ENCODE measurements around the gene GALNT9. TPM values are rescaled to one million over a fixed set of nuclear protein-coding genes. Genes with fewer than 3 reads are reported as not detected.
"Not testable (repeated sequence)": the region's sequence is repeated elsewhere in the genome, so short reads cannot be mapped to it uniquely, and the experiment has no call there.

Gene GALNT9
- total RNA-seq, 2 experiments from 2014 or later: not detected

GRCh38 chr12:132259364-132259871 is 70.0 kb downstream of the GALNT9 start:
- Mint-ChIP-seq H3K27ac (no peak overlapping the region), H3K9me3 (ENCODE audit: low read depth) (no peaks in the 10 kb centered on the region), H3K36me3 (no peaks in the 10 kb centered on the region), H3K4me1 (no peaks in the 10 kb centered on the region), H3K4me3 (no peak overlapping the region), H3K27me3 (peaks cover under 1% of the 10 kb centered on the region)
- CTCF ChIA-PET: no interaction called here
- no peak for DNase-seq
- ATAC-seq: no peak

GRCh38 chr12:132258543-132258942 is 70.8 kb downstream of the GALNT9 start:
- Mint-ChIP-seq H3K27me3 (peaks cover 2% of the 10 kb centered on the region), H3K27ac (no peak overlapping the region), H3K4me1 (no peaks in the 10 kb centered on the region), H3K9me3 (ENCODE audit: low read depth) (no peaks in the 10 kb centered on the region), H3K4me3 (no peak overlapping the region), H3K36me3 (no peaks in the 10 kb centered on the region)
- no peak for DNase-seq
- no peak for ATAC-seq
- CTCF ChIA-PET: no interaction called here

GRCh38 chr12:132257955-132258490 is 71.4 kb downstream of the GALNT9 start:
- H3K27me3 Mint-ChIP-seq: peaks cover 2% of the 10 kb centered on the region
- H3K4me3 Mint-ChIP-seq: no peak overlapping the region
- CTCF ChIA-PET: no interaction called here
- DNase-seq: no peak
- no peaks in the 10 kb centered on the region for H3K4me1 Mint-ChIP-seq
- H3K36me3 Mint-ChIP-seq: no peaks in the 10 kb centered on the region
- no peaks in the 10 kb centered on the region for H3K9me3 Mint-ChIP-seq (ENCODE audit: low read depth)
- no peak overlapping the region for H3K27ac Mint-ChIP-seq
- ATAC-seq: no peak

- Mint-ChIP-seq H3K4me1 (no peaks in the 10 kb centered on the region), H3K9me3 (ENCODE audit: low read depth) (no peaks in the 10 kb centered on the region), H3K27me3 (peaks cover 2% of the 10 kb centered on the region), H3K4me3 (no peak overlapping the region), H3K36me3 (no peaks in the 10 kb centered on the region), H3K27ac (no peak overlapping the region)
- CTCF ChIA-PET: no interaction called here
- no peak for DNase-seq
- no peak for ATAC-seq
These were observed 72.0 kb downstream of the GALNT9 start for GRCh38 chr12:132257206-132257954.

- H3K36me3 Mint-ChIP-seq: no peaks in the 10 kb centered on the region
- H3K9me3 Mint-ChIP-seq (ENCODE audit: low read depth): no peaks in the 10 kb centered on the region
- ATAC-seq (no peak), DNase-seq (no peak)
- H3K4me3 Mint-ChIP-seq: no peak overlapping the region
- H3K27me3 Mint-ChIP-seq: peaks cover 2% of the 10 kb centered on the region
- CTCF ChIA-PET: no interaction called here
- no peak overlapping the region for H3K27ac Mint-ChIP-seq
- H3K4me1 Mint-ChIP-seq: no peaks in the 10 kb centered on the region
These were observed 72.7 kb downstream of the GALNT9 start for GRCh38 chr12:132256646-132257045.

- Mint-ChIP-seq H3K36me3 (no peaks in the 10 kb centered on the region), H3K4me1 (no peaks in the 10 kb centered on the region), H3K4me3 (no peak overlapping the region), H3K9me3 (ENCODE audit: low read depth) (no peaks in the 10 kb centered on the region), H3K27me3 (peaks cover 2% of the 10 kb centered on the region), H3K27ac (no peak overlapping the region)
- CTCF ChIA-PET: no interaction called here
- ATAC-seq (no peak), DNase-seq (no peak)
These were observed 73.7 kb downstream of the GALNT9 start for GRCh38 chr12:132255642-132256041.

GRCh38 chr12:132253698-132254480 is 75.5 kb downstream of the GALNT9 start:
- no peak for ATAC-seq
- DNase-seq: no peak
- Mint-ChIP-seq H3K27ac (no peak overlapping the region), H3K4me1 (no peaks in the 10 kb centered on the region), H3K36me3 (no peaks in the 10 kb centered on the region), H3K9me3 (ENCODE audit: low read depth) (no peaks in the 10 kb centered on the region), H3K4me3 (no peak overlapping the region), H3K27me3 (peaks cover 2% of the 10 kb centered on the region)
- CTCF ChIA-PET: no interaction called here

GRCh38 chr12:132252981-132253380 is 76.4 kb downstream of the GALNT9 start:
- H3K27me3 Mint-ChIP-seq; H3K36me3 Mint-ChIP-seq; H3K4me3 Mint-ChIP-seq; DNase-seq; ATAC-seq; CTCF ChIA-PET; H3K4me1 Mint-ChIP-seq; H3K27ac Mint-ChIP-seq; H3K9me3 Mint-ChIP-seq (ENCODE audit: low read depth): not testable (repeated sequence)

GRCh38 chr12:132251741-132252490 is 77.5 kb downstream of the GALNT9 start:
- CTCF ChIA-PET: no interaction called here

GRCh38 chr12:132251310-132251709 is 78.1 kb downstream of the GALNT9 start:
- DNase-seq: no peak
- no peaks in the 10 kb centered on the region for H3K36me3 Mint-ChIP-seq
- peaks cover 2% of the 10 kb centered on the region for H3K27me3 Mint-ChIP-seq
- no peak overlapping the region for H3K27ac Mint-ChIP-seq
- H3K4me1 Mint-ChIP-seq: no peaks in the 10 kb centered on the region
- CTCF ChIA-PET: no interaction called here
- ATAC-seq: no peak
- no peaks in the 10 kb centered on the region for H3K9me3 Mint-ChIP-seq (ENCODE audit: low read depth)
- H3K4me3 Mint-ChIP-seq: no peak overlapping the region

More at GRCh38 chr12:132251741-132252490, 77.5 kb downstream of the GALNT9 start:
- H3K4me3 Mint-ChIP-seq: no peak overlapping the region
- DNase-seq (no peak), ATAC-seq (no peak)
- no peaks in the 10 kb centered on the region for H3K4me1 Mint-ChIP-seq
- no peaks in the 10 kb centered on the region for H3K9me3 Mint-ChIP-seq (ENCODE audit: low read depth)
- H3K36me3 Mint-ChIP-seq: no peaks in the 10 kb centered on the region
- H3K27ac Mint-ChIP-seq: no peak overlapping the region
- peaks cover 2% of the 10 kb centered on the region for H3K27me3 Mint-ChIP-seq

GRCh38 chr12:132250707-132251106 is 78.7 kb downstream of the GALNT9 start:
- DNase-seq (no peak), ATAC-seq (no peak)
- Mint-ChIP-seq H3K27me3 (peaks cover 2% of the 10 kb centered on the region), H3K9me3 (ENCODE audit: low read depth) (no peaks in the 10 kb centered on the region), H3K27ac (no peak overlapping the region), H3K4me3 (no peak overlapping the region), H3K36me3 (no peaks in the 10 kb centered on the region), H3K4me1 (no peaks in the 10 kb centered on the region)
- CTCF ChIA-PET: no interaction called here

GRCh38 chr12:132249689-132250478 is 79.5 kb downstream of the GALNT9 start:
- CTCF ChIA-PET: no interaction called here
- no peaks in the 10 kb centered on the region for H3K9me3 Mint-ChIP-seq (ENCODE audit: low read depth)
- H3K4me1 Mint-ChIP-seq: no peaks in the 10 kb centered on the region
- DNase-seq (no peak), ATAC-seq (no peak)
- H3K27ac Mint-ChIP-seq: no peak overlapping the region
- H3K27me3 Mint-ChIP-seq: peaks cover 2% of the 10 kb centered on the region
- H3K4me3 Mint-ChIP-seq: no peak overlapping the region
- no peaks in the 10 kb centered on the region for H3K36me3 Mint-ChIP-seq

All from activated CD8-positive, alpha-beta memory T cell treated with anti-CD3 and anti-CD28 coated beads, Interleukin-2, amount 10 ng/mL, durations not matched to agents 7 days and 5 days (primary cell).